Lung (tissue), 12 donors: ENCODE data around the gene CYP51A1. TPM values are rescaled to one million over a fixed set of nuclear protein-coding genes. Genes with fewer than 3 reads are reported as not detected.

Source experiments
- ATAC-seq: fragments of 200-7000 bp; cut with Tn5 transposase; one replicate; pipeline ENCODE4 v1.9.1; 2020; ENCODE audit warnings: moderate number of reproducible peaks; ENCODE audit not compliant: insufficient read depth, low FRiP score
- DNase-seq, 3 donors: peaks; one replicate each; pipeline ENCODE4 v3.0.0-alpha.2; 2013 to 2017
- H3K27ac ChIP-seq, 2 donors: one replicate each; pipeline ENCODE4 v1.5.1; 2013; ENCODE audit warnings: mild to moderate bottlenecking in 2 of 2, moderate library complexity in 2 of 2, control low read depth in 1 of 2, inconsistent platforms in 1 of 2, low read depth in 1 of 2, low read length in 1 of 2
- H3K27me3 ChIP-seq, 3 donors: one replicate each; pipeline ENCODE4 v1.5.1; 2013; ENCODE audit warnings: low read length in 2 of 3; ENCODE audit not compliant: control insufficient read depth in 3 of 3, insufficient read depth in 3 of 3
- H3K36me3 ChIP-seq, 4 donors: one replicate each; pipeline ENCODE4 v1.5.1; 2013; ENCODE audit warnings: low read length in 4 of 4, mild to moderate bottlenecking in 1 of 4, moderate library complexity in 1 of 4; ENCODE audit not compliant: control insufficient read depth in 4 of 4, insufficient read depth in 4 of 4
- H3K4me1 ChIP-seq, 5 donors: one replicate each; pipeline ENCODE4 v1.5.1; 2013; ENCODE audit warnings: low read length in 5 of 5, mild to moderate bottlenecking in 2 of 5, moderate library complexity in 1 of 5; ENCODE audit not compliant: control insufficient read depth in 5 of 5, insufficient read depth in 5 of 5
- H3K4me3 ChIP-seq: one replicate; pipeline ENCODE4 v1.5.1; 2013; ENCODE audit warnings: mild to moderate bottlenecking, control low read depth, moderate library complexity
- H3K9ac ChIP-seq, 2 donors: one replicate each; pipeline ENCODE4 v1.5.1; 2013; ENCODE audit warnings: low read length in 2 of 2, control low read depth in 1 of 2; ENCODE audit not compliant: insufficient read depth in 1 of 2
- H3K9me3 ChIP-seq, 4 donors: one replicate each; pipeline ENCODE4 v1.5.1; 2013; ENCODE audit warnings: low read length in 3 of 4, mild to moderate bottlenecking in 1 of 4, moderate library complexity in 1 of 4; ENCODE audit not compliant: control insufficient read depth in 4 of 4, insufficient read depth in 3 of 4
- CTCF ChIP-seq: IDR thresholded peaks from 2 replicates; pipeline ENCODE4 v1.5.1; 2012; ENCODE audit warnings: mild to moderate bottlenecking; ENCODE audit errors: control extremely low read depth, extremely low read depth
- WGBS, 2 donors: extraction: QIAGEN DNeasy Blood & Tissue Kit; methylation state at CpG; one replicate each; pipeline ENCODE4 v1.1.7; 2013; 5-methylcytosine and 5-hydroxymethylcytosine counted together
- polyA plus RNA-seq, 2 donors: library from polyadenylated mRNA; stranded (reverse); fragments of 200-250 nt; gene quantifications; one replicate each; pipeline ENCODE4 v1.2.1, GENCODE V29; 2013
- total RNA-seq, 2 donors: library from RNA; depleted of rRNA in 1 of 2; stranded (reverse); fragments of >200 nt in 1 of 2; gene quantifications; one replicate each; pipeline ENCODE4 v1.2.1, GENCODE V29; 2014 to 2021
- donor health status: control.
- donor health status: control.
- donor health status: Bipolar disorder and iron deficiency.
- donor health status: healthy.
- donor health status: DM: yes; HTN: yes; CAD: no.

The CYP51A1 gene
- total and polyA plus RNA-seq, 4 donors, result 49.8 to 211 (median 117) TPM

- Histone ChIP-seq H3K27me3 (no peaks in the 10 kb centered on the region), H3K9ac (peak overlapping the region; percentile 56 to 86), H3K36me3 (peaks cover under 1 to 8% (median 6%) of the 10 kb centered on the region in 4 donors), H3K4me3 (peak overlapping the region; percentile 99), H3K4me1 (peaks cover 0 to 25% (median 3%) of the 10 kb centered on the region in 5 donors), H3K27ac (peak overlapping the region; percentile 75 to 99), H3K9me3 (no peaks in the 10 kb centered on the region)
- WGBS, 2 donors, result 0% methylated on average over 41 to 42 of the region's 42 CpGs
- ATAC-seq (peak; percentile 49), DNase-seq (peak; percentile 82 to 90 (median 85))
- peak; percentile 50 for TF ChIP-seq CTCF
These were observed 473 bp downstream of the CYP51A1 start for GRCh38 chr7:92133737-92134270.

DNA sequence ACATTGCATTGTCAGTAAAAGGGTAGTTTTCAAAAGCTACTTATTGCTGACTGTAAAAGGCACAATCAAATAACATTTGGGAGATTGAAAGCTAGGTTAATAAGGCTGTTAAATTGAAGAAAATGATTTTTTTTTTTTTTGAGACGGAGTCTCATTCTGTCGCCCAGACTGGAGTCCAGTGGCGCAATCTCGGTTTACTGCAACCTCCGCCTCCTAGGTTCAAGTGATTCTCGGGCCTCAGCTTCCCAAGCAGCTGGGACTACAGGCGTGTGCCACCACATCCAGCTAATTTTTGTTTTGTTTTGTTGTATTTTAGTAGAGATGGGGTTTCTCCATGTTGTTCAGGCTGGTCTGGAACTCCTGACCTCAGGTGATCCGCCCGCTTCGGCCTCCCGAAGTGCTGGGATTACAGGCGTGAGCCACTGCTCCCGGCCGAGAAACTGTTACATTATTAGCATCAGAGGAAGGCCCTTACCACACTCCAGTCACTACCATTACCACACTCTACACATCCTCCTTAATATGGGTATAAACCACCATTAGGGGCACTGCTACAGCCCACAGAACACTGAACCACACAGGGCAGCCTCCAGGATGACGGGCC is 1.0 kb downstream of the CYP51A1 start:
- Histone ChIP-seq H3K9ac (peak overlapping the region; percentile 56 to 86), H3K36me3 (peaks cover 5 to 13% (median 8%) of the 10 kb centered on the region in 4 donors), H3K27me3 (no peaks in the 10 kb centered on the region), H3K4me3 (peak overlapping the region; percentile 99), H3K27ac (peak overlapping the region in 1 of 2 donors; percentile 99), H3K9me3 (no peaks in the 10 kb centered on the region), H3K4me1 (peaks cover 0 to 25% (median 3%) of the 10 kb centered on the region in 5 donors)
- TF ChIP-seq CTCF, result no peak
- peak in 1 of 3 donors; percentile 7 for DNase-seq
- ATAC-seq, result peak; percentile 3
- WGBS, 2 donors, result 35 to 39% methylated on average over 15 of the region's 15 CpGs

DNA sequence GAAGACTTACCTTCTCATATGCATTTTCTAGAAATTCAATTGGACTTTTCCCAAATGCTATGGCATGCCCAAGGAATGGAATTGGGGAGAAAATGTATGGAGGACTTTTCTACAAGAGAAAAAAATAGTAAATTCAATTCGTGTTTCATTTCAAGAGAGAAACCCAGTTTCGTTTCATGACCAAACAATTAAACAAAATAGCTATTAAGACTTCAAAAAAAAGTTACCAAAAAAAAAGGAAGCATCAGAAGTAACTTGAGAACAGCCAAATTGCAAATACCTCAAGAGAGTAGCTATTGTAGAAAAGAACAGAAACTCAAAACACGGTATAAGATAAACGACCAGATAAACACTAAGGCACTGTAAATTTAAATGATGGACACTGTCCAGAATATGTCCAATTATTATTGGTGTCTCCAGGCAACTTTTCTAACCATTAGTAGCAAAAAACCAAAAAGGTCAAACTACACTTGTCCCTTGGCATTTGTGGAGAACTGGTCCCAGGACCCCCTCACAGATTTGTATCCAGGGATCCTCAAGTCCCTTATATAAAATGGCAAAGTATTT is 2.4 kb downstream of the CYP51A1 start:
- no peaks in the 10 kb centered on the region for H3K9me3 ChIP-seq
- TF ChIP-seq CTCF, result no peak
- no peak overlapping the region for H3K27ac ChIP-seq
- H3K4me1 ChIP-seq, result peaks cover 0 to 25% (median 3%) of the 10 kb centered on the region in 5 donors
- 40 to 75% methylated on average over 4 of the region's 4 CpGs for WGBS, 2 donors
- peak in 1 of 3 donors; percentile 7 for DNase-seq
- no peak overlapping the region for H3K9ac ChIP-seq
- no peak overlapping the region for H3K4me3 ChIP-seq
- no peak for ATAC-seq
- no peaks in the 10 kb centered on the region for H3K27me3 ChIP-seq
- H3K36me3 ChIP-seq, result peaks cover 6 to 16% (median 11%) of the 10 kb centered on the region in 4 donors
